Measurements from ENCODE around the gene OBSCN. TPM values are rescaled to one million over a fixed set of nuclear protein-coding genes. Genes with fewer than 3 reads are reported as not detected.

The OBSCN gene
- total and polyA plus RNA-seq, 2 experiments from 2014 or later, result 1.1 to 5.2 TPM

- Histone ChIP-seq H3K79me2 (ENCODE audit: insufficient read depth) (no peaks in the 10 kb centered on the region), H3K4me1 (ENCODE audit: insufficient read depth) (no peaks in the 10 kb centered on the region), H3K9ac (no peak overlapping the region), H3K27me3 (replicated peaks; ENCODE audit: insufficient read depth) (no peaks in the 10 kb centered on the region; the same call in 1 of the 2 replicates), H4K20me1 (ENCODE audit: insufficient read depth) (no peaks in the 10 kb centered on the region), H3K4me2 (ENCODE audit: unreplicated experiment) (no peak overlapping the region), H3K9me3 (ENCODE audit: low read depth) (no peaks in the 10 kb centered on the region), H3K27ac (no peak overlapping the region), H3K36me3 (ENCODE audit: low read depth) (no peaks in the 10 kb centered on the region), H3K4me3 (no peak overlapping the region), H2AFZ (no peak overlapping the region), H3F3A (ENCODE audit: insufficient read depth) (no peaks in the 10 kb centered on the region), H3K9me2 (ENCODE audit: insufficient read depth) (no peaks in the 10 kb centered on the region)
- WGBS, 2 experiments (ENCODE audit: low coverage in 1 of 2, low lambda C conversion rate in 2 of 2, missing lambda C conversion rate in 2 of 2), result 73 to 80% methylated on average over 11 to 16 of the region's 17 CpGs
- TF ChIP-seq EZH2phosphoT487 (IDR thresholded peaks at IDR 0.05; ENCODE audit: insufficient read depth, low read depth), result no peak
- TF ChIP-seq EZH2 (IDR thresholded peaks at IDR 0.05; ENCODE audit: insufficient read depth, poor library complexity, severe bottlenecking), result no peak
- in situ Hi-C loops (cut with MboI), result no loop called here
- DNase-seq, result no peak
Measured at GRCh38 chr1:228341450-228341813, 133.6 kb downstream of the OBSCN start.

DNA sequence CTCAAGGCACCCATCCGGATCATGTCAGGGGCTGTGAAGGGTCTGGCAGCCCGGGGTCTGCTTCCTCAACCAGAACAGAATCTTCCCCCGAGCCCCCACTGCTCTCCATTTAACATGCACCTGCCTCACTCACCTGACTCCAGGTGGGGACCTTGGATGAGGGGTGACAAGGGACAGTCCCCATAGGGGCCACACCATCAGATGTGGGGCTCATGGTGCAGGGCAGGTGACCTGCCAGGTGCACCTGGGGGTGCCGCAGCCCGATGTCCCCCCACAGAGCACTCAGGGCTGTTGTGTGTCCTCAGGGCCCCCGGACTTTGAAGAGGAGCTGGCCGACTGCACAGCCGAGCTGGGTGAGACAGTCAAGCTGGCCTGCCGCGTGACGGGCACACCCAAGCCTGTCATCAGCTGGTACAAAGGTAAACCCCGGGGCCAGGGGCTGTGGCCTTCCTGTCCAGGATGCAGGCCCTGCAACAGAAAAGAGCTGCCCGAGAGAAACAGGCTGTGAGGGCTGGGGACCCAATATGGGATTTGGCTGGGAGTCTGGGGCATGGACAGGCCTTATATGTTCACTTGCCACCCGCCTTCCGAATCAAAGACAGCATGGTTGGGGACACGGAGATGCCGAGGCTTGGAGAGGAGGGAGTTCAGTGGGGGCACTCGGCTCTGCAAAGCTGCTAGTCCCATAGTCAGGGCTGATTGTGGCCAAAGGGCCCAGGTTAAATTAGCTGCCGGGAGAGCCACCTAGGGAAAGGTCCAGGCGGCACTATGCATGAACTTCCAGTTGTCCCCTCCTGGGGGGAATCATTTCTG, 134.2 kb downstream of the OBSCN start:
- Histone ChIP-seq H3K36me3 (ENCODE audit: low read depth) (no peaks in the 10 kb centered on the region), H3K9me3 (ENCODE audit: low read depth) (no peaks in the 10 kb centered on the region), H3K27me3 (replicated peaks; ENCODE audit: insufficient read depth) (no peaks in the 10 kb centered on the region; the same call in 1 of the 2 replicates), H4K20me1 (ENCODE audit: insufficient read depth) (no peaks in the 10 kb centered on the region), H3K9me2 (ENCODE audit: insufficient read depth) (no peaks in the 10 kb centered on the region), H3F3A (ENCODE audit: insufficient read depth) (no peaks in the 10 kb centered on the region), H3K27ac (no peak overlapping the region), H3K9ac (no peak overlapping the region), H2AFZ (no peak overlapping the region), H3K4me2 (ENCODE audit: unreplicated experiment) (no peak overlapping the region), H3K4me3 (no peak overlapping the region), H3K4me1 (ENCODE audit: insufficient read depth) (no peaks in the 10 kb centered on the region), H3K79me2 (ENCODE audit: insufficient read depth) (no peaks in the 10 kb centered on the region)
- WGBS, 2 experiments (ENCODE audit: low coverage in 1 of 2, low lambda C conversion rate in 2 of 2, missing lambda C conversion rate in 2 of 2), result 70 to 74% methylated on average over 17 to 20 of the region's 20 CpGs
- TF ChIP-seq EZH2 (IDR thresholded peaks at IDR 0.05; ENCODE audit: insufficient read depth, poor library complexity, severe bottlenecking), result no peak
- TF ChIP-seq EZH2phosphoT487 (IDR thresholded peaks at IDR 0.05; ENCODE audit: insufficient read depth, low read depth), result no peak
- in situ Hi-C loops (cut with MboI), result no loop called here
- no peak for DNase-seq

DNA sequence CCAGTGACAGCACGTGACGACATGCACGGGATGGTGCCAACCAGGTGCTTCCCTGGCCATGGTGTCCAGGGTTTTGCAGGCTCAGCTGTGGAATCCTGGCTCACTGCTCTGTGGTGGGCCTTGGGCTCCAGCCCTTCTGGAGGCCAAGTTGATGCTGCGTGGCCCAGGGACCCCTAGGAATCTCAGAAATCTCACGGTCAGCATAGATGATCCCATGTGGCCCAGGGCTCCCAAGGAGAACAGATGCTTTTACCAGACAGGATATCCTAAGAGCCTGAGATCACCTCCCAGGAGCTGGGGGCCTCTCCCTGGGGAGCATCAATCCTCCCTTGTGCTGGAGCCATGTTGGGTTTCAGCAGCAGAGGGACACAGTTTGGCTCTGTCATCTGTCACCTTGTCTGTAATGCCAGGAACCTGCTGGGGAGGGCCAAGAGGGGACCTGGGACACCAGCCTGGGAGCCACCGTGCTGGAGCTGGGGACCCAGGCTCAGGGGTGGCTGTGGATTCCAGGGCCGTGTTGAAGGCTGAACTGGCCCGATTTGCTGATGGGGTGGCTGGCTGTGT, 134.9 kb downstream of the OBSCN start:
- 43 to 52% methylated on average over 8 of the region's 8 CpGs for WGBS, 2 experiments (ENCODE audit: low coverage in 1 of 2, low lambda C conversion rate in 2 of 2, missing lambda C conversion rate in 2 of 2)
- H3K79me2 ChIP-seq (ENCODE audit: insufficient read depth), result no peaks in the 10 kb centered on the region

DNA sequence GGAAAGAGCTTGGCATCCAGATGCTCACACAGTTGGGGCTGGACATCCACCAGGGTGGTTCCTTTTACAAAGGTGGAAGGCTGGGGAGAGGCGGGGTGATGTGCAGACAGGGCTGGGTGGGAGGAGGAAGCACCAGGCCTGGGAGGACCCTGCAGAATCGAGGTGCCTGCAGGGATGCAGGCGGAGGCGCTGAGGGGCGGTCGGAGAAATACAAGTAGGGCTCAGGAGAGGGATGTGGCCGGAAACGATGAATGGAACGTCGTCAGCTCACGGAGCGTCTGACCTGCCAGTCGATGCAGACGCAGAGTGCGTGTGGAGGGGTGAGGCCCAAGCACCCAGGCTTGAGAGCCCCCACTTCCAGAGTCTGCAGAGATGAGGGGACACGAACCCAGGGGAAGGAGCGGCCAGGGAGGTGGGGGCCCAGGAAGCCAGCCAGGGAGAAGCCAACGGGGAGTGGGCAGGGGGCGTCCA, 135.4 kb downstream of the OBSCN start:
- Histone ChIP-seq H3F3A (ENCODE audit: insufficient read depth) (no peaks in the 10 kb centered on the region), H3K9ac (no peak overlapping the region), H3K9me3 (ENCODE audit: low read depth) (no peaks in the 10 kb centered on the region), H3K79me2 (ENCODE audit: insufficient read depth) (no peaks in the 10 kb centered on the region), H3K27ac (no peak overlapping the region), H3K27me3 (replicated peaks; ENCODE audit: insufficient read depth) (no peaks in the 10 kb centered on the region; the same call in 1 of the 2 replicates), H2AFZ (no peak overlapping the region), H3K4me1 (ENCODE audit: insufficient read depth) (no peaks in the 10 kb centered on the region), H3K36me3 (ENCODE audit: low read depth) (no peaks in the 10 kb centered on the region), H3K4me2 (ENCODE audit: unreplicated experiment) (no peak overlapping the region), H3K4me3 (no peak overlapping the region), H3K9me2 (ENCODE audit: insufficient read depth) (no peaks in the 10 kb centered on the region), H4K20me1 (ENCODE audit: insufficient read depth) (no peaks in the 10 kb centered on the region)
- no peak for DNase-seq
- TF ChIP-seq EZH2 (IDR thresholded peaks at IDR 0.05; ENCODE audit: insufficient read depth, poor library complexity, severe bottlenecking) (no peak), EZH2phosphoT487 (IDR thresholded peaks at IDR 0.05; ENCODE audit: insufficient read depth, low read depth) (no peak)
- WGBS, 2 experiments (ENCODE audit: low coverage in 1 of 2, low lambda C conversion rate in 2 of 2, missing lambda C conversion rate in 2 of 2), result 82 to 85% methylated on average over 18 to 19 of the region's 19 CpGs
- in situ Hi-C loops (cut with MboI), result no loop called here

More for the DNA sequence above, 134.9 kb downstream of the OBSCN start:
- no peak for DNase-seq
- TF ChIP-seq EZH2 (IDR thresholded peaks at IDR 0.05; ENCODE audit: insufficient read depth, poor library complexity, severe bottlenecking), result no peak
- TF ChIP-seq EZH2phosphoT487 (IDR thresholded peaks at IDR 0.05; ENCODE audit: insufficient read depth, low read depth), result no peak
- no peaks in the 10 kb centered on the region; the same call in 1 of the 2 replicates for H3K27me3 ChIP-seq (replicated peaks; ENCODE audit: insufficient read depth)
- no peaks in the 10 kb centered on the region for H3K36me3 ChIP-seq (ENCODE audit: low read depth)
- in situ Hi-C loops (cut with MboI), result no loop called here
- H4K20me1 ChIP-seq (ENCODE audit: insufficient read depth), result no peaks in the 10 kb centered on the region
- no peaks in the 10 kb centered on the region for H3K4me1 ChIP-seq (ENCODE audit: insufficient read depth)
- no peak overlapping the region for H3K27ac ChIP-seq
- no peak overlapping the region for H2AFZ ChIP-seq
- H3K9me3 ChIP-seq (ENCODE audit: low read depth), result no peaks in the 10 kb centered on the region
- no peak overlapping the region for H3K4me3 ChIP-seq
- no peak overlapping the region for H3K4me2 ChIP-seq (ENCODE audit: unreplicated experiment)
- H3K9me2 ChIP-seq (ENCODE audit: insufficient read depth), result no peaks in the 10 kb centered on the region
- no peak overlapping the region for H3K9ac ChIP-seq
- no peaks in the 10 kb centered on the region for H3F3A ChIP-seq (ENCODE audit: insufficient read depth)
